ENCODE measurements around the gene DSCAML1. TPM values are rescaled to one million over a fixed set of nuclear protein-coding genes. Genes with fewer than 3 reads are reported as not detected.
A peak's percentile ranks its signal among the peaks of the same experiment; 100 is the strongest.

Gene DSCAML1
- total RNA-seq, 1 experiment from 2014 or later: not detected

DNA sequence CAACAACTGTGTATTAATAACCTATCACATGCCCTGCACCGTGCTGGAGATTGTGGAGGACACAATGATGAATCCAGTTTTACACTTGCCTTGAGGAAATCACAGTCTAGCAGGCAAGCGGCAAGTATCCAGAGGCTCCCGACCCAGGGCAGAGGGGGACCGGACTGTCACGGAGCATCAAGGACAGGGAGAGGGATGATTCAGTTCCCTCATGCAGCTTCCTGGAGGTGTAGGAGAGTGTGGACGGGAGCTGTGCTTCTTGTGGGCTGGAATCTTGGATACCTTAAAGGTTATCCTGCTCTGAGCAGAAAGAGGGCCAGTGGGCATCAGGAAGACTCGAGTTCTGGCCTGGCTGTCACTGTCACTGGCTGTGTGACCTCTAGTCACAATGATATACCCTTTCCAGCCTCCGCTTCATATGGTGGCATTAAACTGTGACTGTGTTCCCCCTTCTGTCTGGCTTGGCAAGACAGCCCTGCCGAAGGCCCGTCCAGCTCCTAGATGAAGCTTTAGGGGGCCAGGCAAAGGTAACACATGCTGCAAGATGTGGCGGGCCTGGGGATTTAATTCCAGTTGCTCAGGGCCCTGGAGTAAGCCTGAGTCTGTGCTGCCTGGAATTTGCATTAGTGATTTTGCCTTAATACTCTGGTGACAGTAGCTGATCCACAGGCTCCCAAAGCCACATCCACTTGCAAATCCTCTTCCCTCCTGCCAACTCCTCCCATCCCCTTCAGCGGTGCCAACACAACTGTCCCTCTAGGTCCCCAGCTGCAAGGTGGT lies 162.8 kb downstream of the DSCAML1 start:
- no peak for DNase-seq (ENCODE audit: low spot score)

DNA sequence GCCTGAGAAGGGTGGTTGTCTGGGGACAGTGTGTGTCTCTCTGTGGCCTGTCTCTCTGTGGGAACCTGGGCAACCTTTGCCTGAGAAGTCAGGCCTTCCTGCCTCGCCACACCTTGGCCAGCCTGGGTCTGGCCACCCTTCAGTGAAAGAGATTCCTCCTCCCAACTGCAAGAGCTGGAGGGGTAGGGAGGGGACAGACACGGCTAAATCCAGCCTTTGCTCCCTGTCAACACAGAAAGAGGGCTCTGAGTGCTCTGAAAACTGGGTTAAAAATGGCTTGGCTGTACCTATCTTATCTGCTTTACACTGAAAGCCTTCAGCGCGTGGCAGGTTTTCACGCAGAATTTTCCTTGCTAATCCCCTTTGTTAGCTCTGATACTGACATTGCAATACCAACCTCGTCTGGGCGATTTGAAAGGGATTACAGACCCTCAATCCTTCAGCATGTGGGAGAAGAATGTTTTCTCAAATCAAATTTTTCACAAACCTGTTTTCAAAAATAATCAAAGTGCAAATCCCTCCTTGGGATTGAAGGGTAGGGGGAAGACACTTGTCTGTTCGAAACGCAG lies 163.7 kb downstream of the DSCAML1 start:
- no peak for DNase-seq (ENCODE audit: low spot score)

DNA sequence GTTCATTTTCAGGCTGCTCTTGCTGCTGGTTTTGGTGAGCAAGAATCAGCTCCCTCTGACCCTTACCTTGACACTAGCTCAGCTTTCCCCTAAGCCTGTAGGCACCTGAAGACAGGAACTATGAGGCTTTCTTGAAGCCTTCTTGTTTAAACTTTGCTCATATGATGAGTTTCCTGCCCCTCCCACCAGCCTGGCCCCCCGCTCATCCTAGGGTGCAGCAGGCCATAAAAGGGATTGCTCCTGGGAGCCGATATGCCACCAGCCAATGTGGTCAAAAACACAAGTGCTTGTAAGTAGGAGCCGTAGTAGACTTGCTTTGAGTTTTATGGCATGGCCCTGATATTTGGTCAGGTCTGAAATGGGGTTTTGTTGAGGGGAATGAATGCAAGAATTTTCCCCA lies 164.7 kb downstream of the DSCAML1 start:
- no peak for DNase-seq (ENCODE audit: low spot score)

DNA sequence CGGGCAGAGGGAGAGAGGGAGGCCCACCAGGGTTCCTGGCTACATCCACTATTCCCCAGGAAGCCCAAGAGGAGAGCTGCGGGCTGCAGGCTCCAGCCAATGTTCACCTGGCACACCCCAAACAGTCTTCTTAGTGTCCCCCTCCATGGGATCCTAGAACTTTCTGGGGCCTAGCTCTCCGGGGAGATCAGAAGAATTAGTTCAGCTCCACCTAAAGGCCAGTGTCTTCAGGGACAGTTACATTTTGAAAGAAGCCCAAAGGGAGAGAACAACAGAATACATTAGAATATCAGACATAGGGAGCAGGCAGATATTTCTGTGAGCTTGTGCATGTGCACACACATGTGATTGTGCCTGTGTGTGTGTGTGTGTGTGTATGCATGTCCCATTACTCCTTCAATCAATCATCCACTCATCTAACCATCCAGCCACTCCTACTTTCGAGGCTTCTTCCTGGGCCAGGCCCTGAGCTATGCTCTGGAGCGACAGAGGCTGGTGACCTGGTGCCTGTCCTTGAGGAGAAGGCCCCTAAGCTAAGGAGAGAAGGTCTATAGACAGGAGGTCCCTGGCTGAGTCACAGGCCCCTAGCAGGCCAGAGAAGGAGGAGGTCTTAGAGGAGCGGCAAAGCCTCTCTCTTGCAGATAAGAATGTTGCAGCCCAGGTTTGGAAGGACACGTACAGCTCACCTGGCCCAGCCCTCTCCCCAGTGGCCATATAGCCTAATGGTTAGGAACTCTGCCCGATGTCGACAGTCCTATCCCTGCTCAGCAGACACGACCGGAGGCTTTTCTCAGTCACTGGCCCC lies 165.5 kb downstream of the DSCAML1 start:
- DNase-seq (ENCODE audit: low spot score): no peak

DNA sequence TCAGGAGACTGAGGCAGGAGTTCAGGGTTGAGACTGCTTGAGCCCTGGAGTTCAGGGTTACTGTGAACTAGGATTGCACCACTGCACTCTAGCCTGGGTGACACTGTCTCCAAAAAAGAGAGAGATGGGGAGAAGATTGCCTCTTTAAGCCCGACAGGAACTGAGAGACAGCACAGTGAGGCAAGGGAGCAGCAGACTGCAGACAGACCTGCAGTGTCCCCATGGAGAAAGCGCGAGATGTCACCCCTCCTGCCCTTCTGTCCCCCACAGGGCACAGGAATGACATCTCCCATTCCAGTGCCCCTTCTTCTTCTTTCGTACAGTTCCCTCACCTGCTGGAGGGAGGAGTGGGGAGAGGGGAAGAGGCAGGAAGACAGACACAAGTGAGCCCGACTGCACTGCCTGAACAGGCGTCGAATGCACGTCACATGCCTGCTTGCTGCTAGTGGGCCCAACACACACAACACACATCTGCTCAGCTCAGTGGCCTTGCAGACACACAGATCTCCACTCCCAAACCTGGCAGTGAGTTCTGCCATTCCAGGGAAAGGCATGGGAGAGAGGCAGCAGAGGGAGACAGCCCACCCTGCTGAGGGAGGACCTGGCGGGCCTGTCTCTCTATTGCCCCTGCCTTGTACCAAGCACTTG lies 167.0 kb downstream of the DSCAML1 start:
- no peak for DNase-seq (ENCODE audit: low spot score)

DNA sequence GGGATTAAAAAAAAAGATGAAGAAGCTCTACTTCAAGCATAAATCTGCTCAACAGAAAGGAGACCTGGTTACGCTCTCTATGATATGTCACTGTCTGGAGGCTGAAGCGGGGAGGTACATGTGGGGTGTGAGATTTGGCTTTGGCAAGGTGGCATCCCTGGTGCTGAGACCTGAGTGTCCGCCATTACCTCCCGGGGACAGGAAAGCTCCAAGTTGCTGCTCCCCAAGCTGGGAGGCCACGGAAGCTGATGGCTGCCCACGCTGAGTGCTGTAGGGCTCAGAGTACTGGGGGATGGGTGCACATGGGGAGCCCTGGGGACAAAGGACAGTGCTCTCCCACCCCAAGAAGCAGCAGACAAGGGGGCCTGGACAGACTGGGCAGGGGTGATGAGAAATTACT lies 167.9 kb downstream of the DSCAML1 start:
- DNase-seq (ENCODE audit: low spot score): no peak

DNA sequence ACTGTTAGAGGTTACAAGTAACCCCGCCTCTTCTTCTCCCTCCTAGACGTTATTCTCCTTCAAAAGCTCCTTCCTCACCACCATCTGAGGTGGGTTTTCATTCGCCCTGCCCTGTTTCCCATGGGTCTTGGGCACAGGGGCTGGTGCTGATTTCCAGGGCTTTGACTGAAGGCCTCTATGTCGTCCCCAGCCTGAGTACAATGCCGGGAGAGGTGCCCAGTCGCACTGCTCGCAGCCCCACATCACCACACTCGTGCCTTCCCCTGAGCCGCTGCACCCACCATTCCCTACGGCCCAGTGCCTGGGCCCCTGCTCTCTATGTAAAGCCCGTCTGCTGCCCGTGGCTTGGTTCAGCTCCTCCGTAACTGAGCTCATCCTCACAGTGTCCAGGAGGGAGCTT lies 169.8 kb downstream of the DSCAML1 start:
- no peak for DNase-seq (ENCODE audit: low spot score)

DNA sequence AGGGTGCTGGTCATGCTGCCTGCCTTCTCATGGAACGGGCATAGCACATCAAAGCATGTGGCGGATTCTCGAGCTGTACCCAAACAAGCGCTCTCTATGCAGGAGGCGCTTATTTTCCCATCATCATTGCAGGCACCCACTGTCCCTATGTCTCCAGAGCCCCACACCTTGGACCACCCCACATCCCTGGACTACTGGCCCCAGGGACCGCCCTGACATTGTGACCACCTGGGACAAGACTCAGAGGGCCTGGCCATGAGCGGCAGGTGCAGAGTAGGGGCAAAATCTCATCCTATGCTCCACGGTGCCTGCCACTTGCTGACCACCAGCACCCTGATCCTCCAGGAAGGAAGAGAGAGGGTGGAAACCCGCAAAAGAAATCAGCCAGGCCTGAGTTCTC lies 170.4 kb downstream of the DSCAML1 start:
- DNase-seq (ENCODE audit: low spot score): no peak

DNA sequence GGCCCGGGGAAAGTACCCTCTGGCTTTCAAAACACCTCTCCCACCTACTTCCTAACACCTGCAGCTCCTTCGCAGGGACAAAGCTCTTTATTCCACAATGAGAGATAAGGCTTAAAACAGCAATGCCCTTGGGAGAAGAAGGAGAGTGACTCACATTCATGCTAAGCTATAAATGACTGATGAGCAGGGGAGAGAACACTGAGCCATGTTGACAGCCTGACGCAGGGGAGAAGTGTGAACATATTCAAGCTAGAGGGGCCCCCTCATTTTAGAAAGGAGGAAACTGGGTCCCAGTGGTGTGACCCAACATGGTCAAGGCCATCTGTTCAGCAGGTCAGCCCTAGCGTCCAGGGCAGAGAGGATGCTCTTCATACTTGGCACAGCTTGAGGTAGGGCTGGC lies 171.8 kb downstream of the DSCAML1 start:
- no peak for DNase-seq (ENCODE audit: low spot score)

DNA sequence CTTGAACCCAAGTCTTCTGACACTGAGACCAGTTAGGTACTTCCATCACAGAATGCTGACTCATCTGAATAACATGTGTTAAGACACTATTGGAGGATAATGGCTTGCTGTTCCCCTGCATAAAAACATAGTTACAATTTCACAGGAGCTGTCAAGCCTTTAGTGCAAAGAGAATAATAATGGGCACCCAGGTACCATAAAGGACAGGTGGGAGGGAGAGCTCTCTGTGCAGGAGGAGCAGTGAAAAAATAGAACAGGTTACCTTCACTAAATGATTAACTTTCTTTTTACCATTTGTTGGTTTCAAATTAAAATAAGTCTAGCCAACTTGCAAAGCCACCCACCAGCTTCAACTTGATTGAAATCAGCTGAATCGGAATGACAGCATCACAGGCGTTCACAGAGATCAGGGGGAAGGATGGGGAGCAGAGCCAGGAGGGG lies 173.2 kb downstream of the DSCAML1 start:
- DNase-seq (ENCODE audit: low spot score): no peak

DNA sequence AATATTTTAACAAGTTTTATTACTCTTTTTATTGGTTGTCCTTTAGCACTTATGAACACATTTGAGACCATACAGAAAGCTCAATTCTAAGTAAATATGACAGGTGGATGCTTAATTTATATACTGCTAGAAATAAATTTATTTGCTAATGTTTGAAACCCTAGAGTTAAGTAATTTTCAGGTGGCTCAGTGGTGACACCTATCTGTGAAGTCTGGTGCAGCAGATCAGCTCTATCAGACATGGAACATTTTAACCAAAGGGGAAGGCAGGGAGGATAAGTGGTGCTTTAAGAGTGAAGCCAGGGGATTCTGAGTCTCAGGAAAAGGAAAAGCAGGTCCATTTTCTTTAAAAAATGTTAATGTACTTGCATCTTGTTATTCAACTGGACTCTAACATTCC lies 175.8 kb downstream of the DSCAML1 start:
- no peak for DNase-seq (ENCODE audit: low spot score)

DNA sequence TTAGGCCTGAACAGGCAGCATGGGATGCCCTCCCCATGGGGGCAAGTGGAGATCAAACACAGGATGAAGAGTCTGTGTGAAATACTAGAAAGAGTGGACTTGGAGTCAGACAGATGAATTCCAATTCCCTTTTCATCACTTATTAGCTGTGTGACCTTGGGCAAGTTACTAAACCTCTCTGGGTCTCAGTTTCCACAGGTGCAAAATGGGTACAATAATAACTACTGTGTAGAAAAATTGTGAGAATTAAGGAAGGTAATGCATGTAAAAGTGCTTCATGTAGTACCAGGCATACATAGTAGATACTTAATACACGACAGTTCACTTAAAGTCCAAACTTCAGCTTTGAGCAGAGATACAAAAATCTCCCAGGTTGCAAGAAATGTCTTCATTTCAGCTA lies 176.4 kb downstream of the DSCAML1 start:
- no peak for DNase-seq (ENCODE audit: low spot score)

DNA sequence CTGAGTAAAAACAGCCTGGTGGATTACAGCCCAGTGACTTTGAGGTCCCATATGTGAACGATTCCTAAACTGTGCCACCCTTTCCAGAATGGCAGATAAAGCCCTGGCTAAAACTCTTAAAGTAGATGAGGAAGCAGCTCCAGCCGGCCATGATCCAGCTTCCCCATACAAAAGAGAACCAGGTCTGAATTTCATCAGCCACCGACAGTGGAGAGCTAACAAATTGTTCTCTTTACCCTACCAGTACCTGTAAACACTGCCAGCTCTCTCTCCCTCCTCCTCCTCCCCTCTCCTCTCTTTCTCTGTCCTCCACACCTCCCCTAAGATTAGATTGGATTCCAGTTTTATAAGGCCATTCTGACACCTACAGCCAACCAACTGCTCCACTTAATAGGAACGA lies 176.9 kb downstream of the DSCAML1 start:
- no peak for DNase-seq (ENCODE audit: low spot score)

DNA sequence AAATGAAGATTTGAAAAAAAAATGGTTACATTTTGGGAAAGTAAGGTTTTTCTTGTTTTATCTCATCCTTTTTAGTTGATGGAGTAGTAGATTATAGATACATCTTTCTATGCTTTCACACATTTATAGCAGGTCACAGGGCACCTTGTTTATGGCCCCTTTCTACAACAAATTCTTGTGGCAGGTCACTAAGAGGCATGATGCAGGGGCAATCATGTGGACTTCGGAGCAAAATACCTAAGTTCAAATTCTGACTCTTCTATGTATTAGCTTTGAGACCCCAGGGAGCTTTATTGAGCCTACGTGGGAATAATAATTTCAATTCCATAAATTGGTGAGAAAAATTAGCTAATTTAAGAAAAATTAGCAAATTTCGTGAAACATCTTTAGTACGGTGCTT lies 177.4 kb downstream of the DSCAML1 start:
- no peak for DNase-seq (ENCODE audit: low spot score)

DNA sequence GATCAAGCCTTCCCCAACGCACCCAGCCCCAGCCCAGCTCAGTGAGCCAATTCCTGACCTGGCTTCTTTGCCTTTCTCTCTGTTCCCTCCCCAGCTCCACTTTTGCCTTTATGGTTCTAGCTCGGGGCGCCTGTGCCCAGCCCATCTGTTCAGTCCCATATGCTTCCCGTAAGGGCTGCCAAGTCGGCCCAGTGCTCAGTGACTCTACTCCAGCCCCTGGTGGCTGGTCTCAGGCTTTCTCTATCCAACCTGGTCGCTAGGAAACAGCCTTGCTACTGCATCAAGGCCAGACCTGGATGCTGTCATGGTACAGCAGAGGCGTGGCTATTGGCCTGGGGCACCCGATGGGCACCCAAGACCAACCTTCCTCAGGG lies 178.0 kb downstream of the DSCAML1 start:
- no peak for DNase-seq (ENCODE audit: low spot score)

DNA sequence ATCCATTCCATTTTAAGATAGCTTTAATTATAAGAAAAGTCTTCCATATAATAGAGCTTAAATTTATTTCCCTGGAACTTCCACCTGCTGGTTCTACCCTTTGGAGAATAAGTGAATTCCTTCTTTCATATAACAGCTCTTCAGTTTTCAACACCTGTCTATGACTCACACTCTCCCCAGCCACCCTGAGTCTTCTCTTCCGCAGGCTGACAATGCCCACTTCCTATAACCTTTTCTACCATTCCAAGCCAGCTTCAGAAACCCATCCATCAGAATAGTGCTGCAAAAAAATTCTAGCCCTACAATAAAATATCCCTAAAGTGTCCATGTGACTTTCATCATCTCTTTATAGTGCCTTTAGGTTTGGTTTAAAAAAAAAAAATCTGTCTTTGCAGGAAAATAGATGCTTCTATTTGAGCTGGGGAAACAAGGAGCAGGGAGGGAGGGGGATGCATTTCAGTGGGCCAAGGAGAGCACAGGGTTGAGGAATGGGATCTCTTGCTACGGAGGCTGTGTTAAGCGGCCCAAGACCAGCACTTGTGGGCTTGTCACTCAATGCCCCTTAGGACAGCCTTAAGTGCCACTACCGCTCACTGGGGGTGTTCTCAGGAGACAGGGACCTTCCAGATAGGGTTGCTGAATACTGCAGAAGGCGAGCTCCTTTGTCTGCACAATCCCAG lies 178.6 kb downstream of the DSCAML1 start:
- DNase-seq (ENCODE audit: low spot score): no peak

DNA sequence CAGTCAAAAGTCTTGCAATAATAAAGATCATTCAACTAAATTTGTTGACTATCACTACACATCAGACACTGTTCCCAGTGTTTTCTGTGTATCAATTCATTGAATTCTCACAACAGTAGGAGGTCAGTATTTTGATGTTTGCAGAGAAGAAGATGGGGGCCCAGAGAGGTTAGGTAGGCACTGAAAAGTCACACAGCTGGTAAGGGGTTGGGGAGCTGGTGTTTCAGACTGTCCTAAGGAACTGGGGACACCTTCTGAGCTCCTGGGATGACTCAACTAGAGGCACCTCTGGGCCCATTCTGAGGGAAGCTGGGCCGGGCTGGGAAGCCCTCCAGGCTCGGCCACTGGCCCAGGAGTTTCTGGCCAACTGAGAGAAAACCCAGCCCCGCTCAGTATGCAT lies 180.0 kb downstream of the DSCAML1 start:
- no peak for DNase-seq (ENCODE audit: low spot score)

DNA sequence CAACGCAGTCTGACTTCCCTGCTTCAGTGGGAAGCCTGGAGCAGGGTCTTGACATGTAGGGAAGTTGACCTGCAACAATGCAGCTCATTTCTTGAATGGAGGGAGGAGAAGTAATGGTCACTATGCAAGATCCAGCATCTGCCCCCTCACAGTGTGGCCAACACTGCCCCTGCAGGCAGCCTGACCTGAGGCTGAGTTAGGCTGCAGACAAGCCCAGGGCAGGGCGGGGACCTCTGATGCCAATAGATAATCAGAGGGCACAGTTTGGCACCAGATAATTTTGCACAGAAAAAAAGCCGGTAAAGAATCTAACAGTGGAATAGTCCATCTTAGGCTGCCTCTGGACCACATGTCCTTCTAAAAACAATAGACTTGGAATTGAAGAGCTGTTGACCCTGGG lies 182.3 kb downstream of the DSCAML1 start:
- no peak for DNase-seq (ENCODE audit: low spot score)

DNA sequence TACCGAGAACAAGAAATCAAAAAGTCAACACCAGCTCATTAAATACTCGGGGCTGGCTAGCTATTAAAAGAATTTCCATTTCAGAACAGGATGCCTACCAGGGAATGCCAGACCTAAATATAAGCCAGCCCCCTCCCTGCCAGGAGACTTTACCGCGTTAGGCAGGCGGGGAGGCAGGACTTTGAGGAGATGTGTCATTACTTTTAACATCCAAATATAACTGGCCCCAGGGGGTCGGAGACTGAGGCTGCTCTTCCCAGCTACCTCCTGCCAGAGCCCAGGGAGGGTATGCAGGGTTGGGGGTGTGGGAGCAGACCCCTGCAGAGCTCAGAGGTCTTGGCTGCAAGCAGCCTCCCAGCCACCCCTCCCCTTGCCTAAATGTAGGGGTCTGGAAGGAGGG lies 183.5 kb downstream of the DSCAML1 start:
- peak; percentile 13 for DNase-seq (ENCODE audit: low spot score)

DNA sequence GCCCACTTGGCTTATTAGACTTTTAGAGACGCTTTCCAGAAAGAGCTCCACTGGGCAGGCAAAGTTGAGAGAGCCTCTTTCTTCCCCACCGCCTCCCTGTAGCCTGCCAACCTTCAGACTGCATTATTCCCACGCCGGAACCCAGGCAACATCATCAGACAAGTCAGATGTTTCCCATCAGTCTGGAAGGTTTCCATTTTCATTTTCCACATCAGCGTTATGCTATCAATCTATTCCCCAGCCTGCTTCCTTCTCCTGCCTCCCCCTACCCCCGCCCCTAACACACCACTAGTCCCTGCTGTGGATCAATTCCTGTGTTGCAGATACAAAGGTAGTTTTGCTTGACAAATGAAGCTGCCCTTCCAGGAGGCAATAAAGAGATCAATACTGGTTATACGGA lies 184.8 kb downstream of the DSCAML1 start:
- DNase-seq (ENCODE audit: low spot score): no peak

DNA sequence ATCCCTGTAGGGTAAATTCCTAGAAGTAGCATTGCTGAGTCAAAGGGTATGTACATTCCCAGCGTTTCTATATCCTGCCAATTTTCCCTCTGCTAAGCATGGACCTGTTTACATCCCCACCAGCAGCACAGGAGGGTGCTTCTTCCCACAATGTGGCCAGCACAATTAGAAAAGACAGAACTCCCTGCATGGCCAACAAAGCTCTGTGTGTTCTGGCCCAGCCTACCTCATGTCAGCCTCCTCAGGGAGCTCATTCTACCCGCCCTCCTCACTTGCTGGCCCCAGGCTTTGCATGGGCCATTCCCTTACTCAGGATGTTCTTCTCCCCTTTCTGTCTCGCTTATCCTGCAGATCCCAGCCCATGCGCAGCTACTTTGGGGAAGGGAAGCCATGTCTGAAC lies 186.1 kb downstream of the DSCAML1 start:
- DNase-seq (ENCODE audit: low spot score): peak; percentile 15

DNA sequence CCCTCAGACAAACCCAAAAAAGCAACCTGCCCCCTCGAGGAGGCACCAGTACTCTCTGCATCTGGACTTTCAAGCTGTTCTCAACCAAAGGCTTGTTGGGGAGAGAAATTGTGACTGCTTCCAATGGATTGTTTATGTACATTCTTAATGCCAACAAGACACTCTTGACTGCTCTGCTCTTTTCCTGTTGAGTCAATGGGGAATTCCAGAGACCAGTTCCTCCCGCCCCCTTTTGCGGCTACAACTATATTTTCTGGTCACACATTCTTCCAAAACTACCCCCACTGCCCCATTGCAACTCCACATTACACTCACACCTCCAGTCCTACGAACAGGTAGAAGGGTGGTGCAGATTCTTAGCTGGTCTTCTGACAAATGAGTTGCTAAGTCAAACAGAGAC lies 187.0 kb downstream of the DSCAML1 start:
- DNase-seq (ENCODE audit: low spot score): peak; percentile 68

All from A172 (cell line).